ENCODE results near the gene RAB3D.
A peak's percentile ranks its signal among the peaks of the same experiment; 100 is the strongest.
"Not testable (repeated sequence)": the region's sequence is repeated elsewhere in the genome, so short reads cannot be mapped to it uniquely, and the experiment has no call there.

Gene RAB3D

DNA sequence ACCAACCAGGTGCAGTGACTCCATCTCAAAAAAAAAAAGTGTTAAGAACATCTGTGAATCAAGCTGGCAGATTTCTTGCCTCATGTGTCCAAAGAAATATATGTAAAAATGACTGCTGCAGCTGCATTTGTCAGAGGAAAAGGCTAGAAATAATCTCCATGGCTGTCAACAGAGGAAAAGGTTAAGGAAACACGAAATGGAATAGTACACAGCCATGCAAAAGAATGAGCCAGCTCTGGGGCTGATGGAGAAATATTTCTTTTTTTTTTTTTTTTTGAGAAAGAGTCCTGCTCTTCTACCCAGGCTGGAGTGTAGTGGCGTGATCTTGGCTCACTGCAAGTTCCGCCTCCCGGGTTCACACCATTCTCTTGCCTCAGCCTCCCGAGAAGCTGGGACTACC lies 6.6 kb downstream of the RAB3D start:
- no peak overlapping the region for H3K4me3 ChIP-seq (ENCODE audit: low read depth in 1 of 2, low read length in 2 of 2)
- no peaks in the 10 kb centered on the region for H3K27me3 ChIP-seq (ENCODE audit: low read depth, low read length)
- no peak overlapping the region for H3K27ac ChIP-seq (ENCODE audit: low read length)
- H3K9me3 ChIP-seq (ENCODE audit: control insufficient read depth in 1 of 2, low read length in 2 of 2): no peaks in the 10 kb centered on the region
- H3K4me1 ChIP-seq (ENCODE audit: control insufficient read depth in 1 of 2, insufficient read depth in 2 of 2, low read length in 2 of 2): no peaks in the 10 kb centered on the region
- peaks cover 16 to 46% of the 10 kb centered on the region in 2 donors for H3K36me3 ChIP-seq (ENCODE audit: control insufficient read depth in 1 of 2, insufficient read depth in 2 of 2, low read length in 2 of 2)

DNA sequence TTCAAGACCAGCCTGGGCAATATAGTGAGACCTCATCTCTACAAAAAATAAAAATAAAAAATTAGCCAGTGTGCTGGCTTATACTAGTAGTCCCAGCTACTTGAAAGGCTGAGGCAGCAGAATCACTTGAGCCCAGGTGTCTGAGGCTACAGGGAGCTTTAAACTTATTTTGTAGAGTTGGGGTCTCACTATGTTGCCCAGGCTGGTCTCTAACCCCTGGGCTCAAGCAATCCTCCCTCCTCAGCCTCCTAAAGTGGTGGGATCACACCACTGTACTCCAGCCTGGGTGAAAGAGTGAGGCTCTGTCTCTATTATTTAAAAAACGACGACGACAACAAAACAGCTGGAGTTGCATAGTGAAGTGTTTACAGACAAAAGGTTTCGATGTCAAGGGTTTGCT lies 8.0 kb downstream of the RAB3D start:
- H3K36me3 ChIP-seq (ENCODE audit: control insufficient read depth in 1 of 2, insufficient read depth in 2 of 2, low read length in 2 of 2): peaks cover 21 to 55% of the 10 kb centered on the region in 2 donors
- no peaks in the 10 kb centered on the region for H3K9me3 ChIP-seq (ENCODE audit: control insufficient read depth in 1 of 2, low read length in 2 of 2)
- no peaks in the 10 kb centered on the region for H3K27me3 ChIP-seq (ENCODE audit: low read depth, low read length)
- no peak overlapping the region for H3K27ac ChIP-seq (ENCODE audit: low read length)
- H3K4me1 ChIP-seq (ENCODE audit: control insufficient read depth in 1 of 2, insufficient read depth in 2 of 2, low read length in 2 of 2): no peaks in the 10 kb centered on the region
- no peak overlapping the region for H3K4me3 ChIP-seq (ENCODE audit: low read depth in 1 of 2, low read length in 2 of 2)

DNA sequence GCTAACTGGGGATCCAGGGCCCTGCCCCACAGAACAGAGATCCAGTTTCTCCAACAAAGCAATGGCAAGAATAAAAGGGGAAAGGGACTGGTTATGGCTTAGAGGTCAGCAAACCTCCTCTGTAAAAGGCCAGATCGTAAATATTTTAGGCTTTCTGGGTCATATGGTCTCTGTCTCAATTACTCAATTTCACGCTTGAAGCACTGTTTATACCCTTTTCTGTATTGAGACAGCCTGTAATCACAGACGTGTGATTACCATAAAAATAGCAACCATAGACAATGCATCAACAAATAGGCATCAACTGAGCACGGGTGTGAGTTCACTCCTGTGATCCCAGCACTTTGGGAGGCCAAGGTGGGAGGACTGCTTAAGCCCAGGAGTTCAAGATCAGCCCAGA lies 9.3 kb downstream of the RAB3D start:
- no peaks in the 10 kb centered on the region for H3K9me3 ChIP-seq (ENCODE audit: control insufficient read depth in 1 of 2, low read length in 2 of 2)
- peaks cover 9 to 44% of the 10 kb centered on the region in 2 donors for H3K36me3 ChIP-seq (ENCODE audit: control insufficient read depth in 1 of 2, insufficient read depth in 2 of 2, low read length in 2 of 2)
- H3K4me1 ChIP-seq (ENCODE audit: control insufficient read depth in 1 of 2, insufficient read depth in 2 of 2, low read length in 2 of 2): no peaks in the 10 kb centered on the region
- H3K27me3 ChIP-seq (ENCODE audit: low read depth, low read length): no peaks in the 10 kb centered on the region
- no peak overlapping the region for H3K4me3 ChIP-seq (ENCODE audit: low read depth in 1 of 2, low read length in 2 of 2)
- H3K27ac ChIP-seq (ENCODE audit: low read length): no peak overlapping the region

DNA sequence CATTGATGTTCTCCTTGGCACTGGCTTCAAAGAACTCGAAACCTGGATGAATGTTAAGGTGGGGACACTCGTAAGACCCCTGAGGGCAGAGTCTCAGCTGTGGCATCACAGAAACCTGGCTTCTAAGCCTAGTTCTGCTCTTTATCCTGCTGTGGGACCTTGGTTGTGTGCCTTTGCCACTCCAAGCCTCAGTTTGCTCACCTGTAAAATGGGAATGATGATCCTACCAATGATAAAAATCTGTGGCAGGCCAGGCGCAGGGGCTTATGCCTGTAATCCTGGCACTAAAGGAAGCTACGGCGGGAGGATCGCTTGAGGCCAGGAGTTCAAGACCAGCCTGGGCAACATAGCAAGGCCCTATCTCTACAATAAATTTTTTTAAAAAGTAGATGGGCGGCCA lies 13.9 kb downstream of the RAB3D start:
- Histone ChIP-seq H3K4me3 (ENCODE audit: low read depth in 1 of 2, low read length in 2 of 2) (no peak overlapping the region), H3K4me1 (ENCODE audit: control insufficient read depth in 1 of 2, insufficient read depth in 2 of 2, low read length in 2 of 2) (peaks cover 9 to 20% of the 10 kb centered on the region in 2 donors), H3K36me3 (ENCODE audit: control insufficient read depth in 1 of 2, insufficient read depth in 2 of 2, low read length in 2 of 2) (peaks cover 5 to 27% of the 10 kb centered on the region in 2 donors), H3K27me3 (ENCODE audit: low read depth, low read length) (no peaks in the 10 kb centered on the region), H3K27ac (ENCODE audit: low read length) (no peak overlapping the region), H3K9me3 (ENCODE audit: control insufficient read depth in 1 of 2, low read length in 2 of 2) (no peaks in the 10 kb centered on the region)

DNA sequence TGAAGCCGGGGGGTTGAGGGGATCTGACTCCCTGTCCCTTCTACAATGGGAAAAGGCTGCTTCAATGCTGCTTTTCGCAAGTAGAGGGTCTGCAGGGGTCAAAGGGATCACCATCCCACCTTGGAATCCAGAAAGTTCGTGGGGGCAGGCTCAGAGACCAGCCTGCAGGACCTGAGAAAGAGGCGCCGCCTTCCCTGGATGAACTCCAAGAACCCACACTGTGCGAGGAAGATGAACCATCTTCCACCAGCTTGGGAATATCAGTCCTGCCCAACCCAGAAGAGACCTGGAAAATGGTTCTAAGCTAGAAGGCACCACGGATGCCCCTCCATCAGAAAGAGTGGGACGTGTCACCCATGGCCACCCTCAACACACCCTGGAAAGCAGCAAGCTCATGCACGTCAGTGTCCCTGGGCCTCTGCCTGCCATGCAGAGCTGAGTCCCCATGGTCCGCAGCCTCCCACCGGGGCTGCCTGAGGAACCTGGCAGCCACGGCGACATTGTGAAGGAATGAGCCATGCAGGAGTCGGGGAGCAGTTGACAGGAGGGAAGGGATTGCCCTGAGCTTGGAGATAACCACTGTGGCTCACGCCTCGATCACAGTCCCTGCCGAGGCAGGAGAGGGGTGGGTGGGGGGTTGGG lies 14.6 kb downstream of the RAB3D start:
- peaks cover 5 to 22% of the 10 kb centered on the region in 2 donors for H3K36me3 ChIP-seq (ENCODE audit: control insufficient read depth in 1 of 2, insufficient read depth in 2 of 2, low read length in 2 of 2)
- peak overlapping the region; percentile 50 for H3K27ac ChIP-seq (ENCODE audit: low read length)
- H3K27me3 ChIP-seq (ENCODE audit: low read depth, low read length): no peaks in the 10 kb centered on the region
- no peaks in the 10 kb centered on the region for H3K9me3 ChIP-seq (ENCODE audit: control insufficient read depth in 1 of 2, low read length in 2 of 2)
- H3K4me3 ChIP-seq (ENCODE audit: low read depth in 1 of 2, low read length in 2 of 2): peak overlapping the region in 1 of 2 donors; percentile 46
- peaks cover 9 to 20% of the 10 kb centered on the region in 2 donors for H3K4me1 ChIP-seq (ENCODE audit: control insufficient read depth in 1 of 2, insufficient read depth in 2 of 2, low read length in 2 of 2)

DNA sequence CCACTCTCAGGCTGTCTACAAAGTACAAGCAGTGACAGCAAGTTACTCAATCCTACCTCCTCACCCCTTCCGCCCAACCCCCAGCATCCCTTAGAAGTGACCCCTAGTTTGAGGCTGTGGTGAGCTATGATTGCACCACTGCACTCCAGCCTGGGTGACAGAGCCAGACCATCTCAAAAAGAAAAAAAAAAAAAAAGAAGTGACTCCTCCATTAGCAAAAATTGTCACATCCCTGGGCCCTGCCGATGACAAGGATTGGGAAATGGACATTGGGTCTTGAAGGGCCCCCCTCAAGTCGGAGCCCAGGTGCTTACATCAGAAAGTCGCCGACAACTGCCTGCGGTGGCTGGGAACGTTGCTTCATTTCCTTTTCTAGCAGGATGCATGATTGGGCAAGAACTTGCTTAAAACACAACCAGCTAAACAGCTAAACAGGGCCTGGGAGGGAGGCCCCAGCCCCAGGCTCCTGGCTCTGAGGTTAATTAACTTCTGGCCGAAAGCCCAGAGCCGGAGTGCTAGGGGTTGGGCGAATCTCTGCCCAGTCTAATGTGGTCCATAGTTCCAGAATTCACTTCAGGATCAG lies 15.3 kb downstream of the RAB3D start:
- Histone ChIP-seq H3K9me3 (ENCODE audit: control insufficient read depth in 1 of 2, low read length in 2 of 2) (no peaks in the 10 kb centered on the region), H3K27ac (ENCODE audit: low read length) (peak overlapping the region; percentile 50), H3K36me3 (ENCODE audit: control insufficient read depth in 1 of 2, insufficient read depth in 2 of 2, low read length in 2 of 2) (peaks cover 5 to 18% of the 10 kb centered on the region in 2 donors), H3K4me1 (ENCODE audit: control insufficient read depth in 1 of 2, insufficient read depth in 2 of 2, low read length in 2 of 2) (peaks cover 9 to 20% of the 10 kb centered on the region in 2 donors), H3K27me3 (ENCODE audit: low read depth, low read length) (no peaks in the 10 kb centered on the region), H3K4me3 (ENCODE audit: low read depth in 1 of 2, low read length in 2 of 2) (peak overlapping the region in 1 of 2 donors; percentile 46)

DNA sequence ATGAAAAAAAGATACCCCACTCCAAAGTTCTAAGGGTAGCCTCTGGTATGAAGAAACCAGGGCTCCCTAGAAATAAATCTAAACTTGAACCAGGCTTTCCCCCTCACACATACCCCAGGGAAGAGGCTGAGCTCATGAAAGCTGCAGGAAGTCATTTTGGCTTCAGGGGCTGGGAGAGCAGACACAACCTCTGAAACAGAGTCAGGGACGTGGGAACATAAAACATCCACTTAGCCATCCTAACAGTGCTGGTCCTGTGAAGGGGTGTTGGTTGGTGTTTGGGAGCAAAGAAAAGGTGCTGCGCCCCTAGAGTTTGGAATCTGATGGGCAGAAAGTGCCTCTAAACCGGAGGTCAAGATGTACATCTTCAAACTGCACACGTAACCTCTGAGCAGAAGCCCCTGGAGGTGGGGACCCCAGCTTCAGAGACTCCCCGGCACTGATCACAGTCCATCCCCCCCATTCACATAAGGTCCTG lies 15.8 kb downstream of the RAB3D start:
- peaks cover 9 to 20% of the 10 kb centered on the region in 2 donors for H3K4me1 ChIP-seq (ENCODE audit: control insufficient read depth in 1 of 2, insufficient read depth in 2 of 2, low read length in 2 of 2)
- H3K36me3 ChIP-seq (ENCODE audit: control insufficient read depth in 1 of 2, insufficient read depth in 2 of 2, low read length in 2 of 2): peaks cover 5 to 13% of the 10 kb centered on the region in 2 donors
- no peaks in the 10 kb centered on the region for H3K27me3 ChIP-seq (ENCODE audit: low read depth, low read length)
- peak overlapping the region in 1 of 2 donors; percentile 28 for H3K4me3 ChIP-seq (ENCODE audit: low read depth in 1 of 2, low read length in 2 of 2)
- peak overlapping the region; percentile 50 for H3K27ac ChIP-seq (ENCODE audit: low read length)
- H3K9me3 ChIP-seq (ENCODE audit: control insufficient read depth in 1 of 2, low read length in 2 of 2): no peaks in the 10 kb centered on the region

DNA sequence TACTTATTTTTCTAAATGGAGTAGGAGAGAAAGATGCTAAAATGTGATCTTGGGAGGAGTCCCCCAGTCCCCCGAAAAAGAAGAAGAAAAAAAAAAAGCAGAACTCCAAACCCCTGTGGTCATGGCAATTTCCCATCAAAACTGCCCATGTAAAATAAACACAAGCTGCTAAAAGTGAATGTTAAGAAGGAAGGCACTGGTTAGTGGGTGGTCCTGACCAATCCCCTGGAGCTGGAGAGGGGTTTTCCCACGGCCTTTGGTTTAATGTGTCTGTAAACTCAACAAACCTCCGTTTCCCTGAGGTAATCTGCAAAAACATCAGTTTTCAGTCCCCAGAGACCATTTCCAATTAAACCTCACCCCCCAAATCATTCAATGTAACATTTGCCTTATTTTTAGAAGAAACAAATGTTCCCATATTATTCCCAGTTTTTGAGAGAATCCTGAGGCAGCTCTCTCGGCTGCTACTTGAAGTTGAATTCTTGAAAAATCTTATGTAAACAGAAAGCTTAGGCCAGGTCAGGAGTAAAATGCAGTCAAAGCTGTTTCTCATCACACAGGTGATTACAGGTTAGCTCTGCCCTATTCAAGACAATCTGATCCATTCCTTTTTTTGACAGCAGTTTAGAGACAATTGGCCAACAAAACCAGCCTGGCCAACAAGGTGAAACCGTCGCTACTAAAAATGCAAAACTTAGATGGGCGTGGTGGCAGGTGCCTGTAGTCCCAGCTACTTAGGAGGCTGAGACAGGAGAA lies 17.0 kb downstream of the RAB3D start:
- H3K4me1 ChIP-seq (ENCODE audit: control insufficient read depth in 1 of 2, insufficient read depth in 2 of 2, low read length in 2 of 2): peaks cover 9 to 20% of the 10 kb centered on the region in 2 donors
- H3K27ac ChIP-seq (ENCODE audit: low read length): peak overlapping the region; percentile 1
- H3K9me3 ChIP-seq (ENCODE audit: control insufficient read depth in 1 of 2, low read length in 2 of 2): no peaks in the 10 kb centered on the region
- H3K27me3 ChIP-seq (ENCODE audit: low read depth, low read length): no peaks in the 10 kb centered on the region
- no peak overlapping the region for H3K4me3 ChIP-seq (ENCODE audit: low read depth in 1 of 2, low read length in 2 of 2)
- peaks cover 5 to 13% of the 10 kb centered on the region in 2 donors for H3K36me3 ChIP-seq (ENCODE audit: control insufficient read depth in 1 of 2, insufficient read depth in 2 of 2, low read length in 2 of 2)

DNA sequence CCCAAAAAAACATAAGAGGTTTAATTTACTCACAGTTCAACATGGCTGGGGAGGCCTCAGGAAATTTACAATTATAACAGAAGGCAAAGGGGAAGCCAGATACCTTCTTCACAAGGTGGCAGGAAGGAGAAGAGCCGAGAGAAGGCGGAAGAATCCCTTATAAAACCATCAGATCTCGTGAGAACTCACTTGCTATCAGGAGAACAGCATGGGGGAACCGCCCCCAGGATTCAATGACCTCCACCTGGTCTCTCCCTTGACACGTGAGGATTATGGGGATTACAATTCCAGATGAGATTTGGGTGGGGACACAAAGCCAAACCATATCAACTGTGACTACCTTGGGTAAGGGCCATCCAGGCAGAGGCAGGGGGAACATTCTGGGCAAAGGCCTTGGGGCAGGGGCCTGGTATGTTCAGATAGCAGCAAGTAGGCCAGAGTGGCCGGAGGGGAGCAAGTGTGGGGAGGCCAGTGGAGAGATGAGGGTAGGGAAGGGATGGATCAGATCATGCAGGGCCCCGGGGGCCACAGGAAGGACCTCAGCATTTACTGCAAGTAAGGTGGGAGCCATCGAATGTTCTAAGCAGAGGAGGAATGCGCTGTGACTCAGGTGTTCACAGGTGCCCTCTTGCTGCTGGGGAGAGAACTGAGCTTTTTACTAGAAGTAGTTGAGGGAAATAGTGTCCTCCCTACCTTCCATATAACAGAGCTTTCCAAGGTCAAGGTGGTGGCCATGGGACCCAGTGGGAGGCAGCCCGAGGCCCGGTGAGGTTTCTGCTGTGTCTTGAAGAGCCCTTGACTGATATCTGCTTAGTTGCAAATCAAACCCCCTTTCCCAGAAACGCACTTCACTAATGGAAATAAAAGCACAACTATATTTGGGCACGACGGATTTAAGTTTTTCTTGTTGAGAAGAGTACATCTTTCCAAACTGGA lies 18.0 kb downstream of the RAB3D start:
- H3K4me1 ChIP-seq (ENCODE audit: control insufficient read depth in 1 of 2, insufficient read depth in 2 of 2, low read length in 2 of 2): peaks cover 9 to 20% of the 10 kb centered on the region in 2 donors
- H3K4me3 ChIP-seq (ENCODE audit: low read depth in 1 of 2, low read length in 2 of 2): no peak overlapping the region
- peaks cover 0 to 3% of the 10 kb centered on the region in 2 donors for H3K36me3 ChIP-seq (ENCODE audit: control insufficient read depth in 1 of 2, insufficient read depth in 2 of 2, low read length in 2 of 2)
- no peaks in the 10 kb centered on the region for H3K9me3 ChIP-seq (ENCODE audit: control insufficient read depth in 1 of 2, low read length in 2 of 2)
- H3K27me3 ChIP-seq (ENCODE audit: low read depth, low read length): no peaks in the 10 kb centered on the region
- no peak overlapping the region for H3K27ac ChIP-seq (ENCODE audit: low read length)

DNA sequence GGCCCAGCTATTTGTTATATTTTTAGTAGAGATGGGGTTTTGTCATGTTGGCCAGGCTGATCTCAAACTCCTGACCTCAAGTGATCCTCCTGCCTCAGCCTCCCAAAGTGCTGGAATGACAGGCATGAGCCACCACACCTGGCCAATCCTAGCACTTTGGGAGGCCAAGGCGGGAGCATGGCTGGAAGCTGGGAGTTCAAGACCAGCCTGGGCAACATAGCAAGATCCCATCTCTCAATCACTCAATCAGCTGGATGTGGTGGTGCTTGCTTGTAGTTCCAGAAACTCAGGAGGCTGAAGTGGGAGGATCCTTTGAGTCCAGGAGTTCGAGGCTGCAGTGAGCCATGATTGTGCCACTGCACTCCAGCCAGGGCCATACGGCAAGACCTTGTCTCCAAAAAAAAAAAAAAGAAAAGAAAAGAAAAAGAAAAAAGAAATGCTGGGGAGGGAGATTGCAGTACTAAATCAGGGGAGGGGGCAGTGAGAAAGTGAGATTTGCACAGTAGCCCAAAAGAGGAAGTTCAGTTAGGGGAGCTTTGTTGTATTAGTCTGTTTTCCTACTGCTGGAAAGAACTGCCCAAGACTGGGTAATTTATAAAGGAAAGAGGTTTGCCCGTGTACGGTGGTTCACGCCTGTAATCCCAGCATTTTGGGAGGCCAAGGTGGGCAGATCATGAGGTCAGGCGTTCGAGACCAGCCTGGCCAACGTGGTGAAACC lies 19.0 kb downstream of the RAB3D start:
- H3K27ac ChIP-seq (ENCODE audit: low read length): not testable (repeated sequence)

More for the DNA sequence above, 19.0 kb downstream of the RAB3D start:
- not testable (repeated sequence) for H3K27me3 ChIP-seq (ENCODE audit: low read depth, low read length); H3K36me3 ChIP-seq (ENCODE audit: control insufficient read depth in 1 of 2, insufficient read depth in 2 of 2, low read length in 2 of 2); H3K4me3 ChIP-seq (ENCODE audit: low read depth in 1 of 2, low read length in 2 of 2); H3K9me3 ChIP-seq (ENCODE audit: control insufficient read depth in 1 of 2, low read length in 2 of 2)
- H3K4me1 ChIP-seq (ENCODE audit: control insufficient read depth in 1 of 2, insufficient read depth in 2 of 2, low read length in 2 of 2): peaks cover 9 to 20% of the 10 kb centered on the region in 2 donors

Measured in muscle layer of duodenum (tissue), 2 donors.